Measurements from ENCODE around the gene PTPRG.

PTPRG gene

DNA sequence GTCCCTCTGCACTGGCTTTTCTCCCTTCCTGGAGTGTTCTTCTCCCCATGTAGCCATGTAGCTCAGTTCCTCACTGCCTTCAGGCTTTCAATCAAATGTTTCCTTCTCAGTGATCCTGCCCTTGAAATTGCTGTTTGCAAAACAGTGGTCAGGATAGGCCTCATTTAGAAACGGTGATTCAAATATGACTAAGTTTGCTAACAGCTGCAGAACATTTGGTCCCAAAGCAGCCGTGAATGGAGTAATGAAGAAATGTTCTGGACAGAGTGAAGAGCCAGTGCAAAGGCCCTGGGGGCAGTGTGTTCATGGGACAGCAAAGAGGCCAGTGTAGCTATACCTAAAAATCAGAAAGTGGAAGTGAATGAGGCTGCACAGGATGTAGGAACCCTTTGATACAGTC is 588.6 kb downstream of the PTPRG start:
- TF ChIP-seq, protein P1, sequence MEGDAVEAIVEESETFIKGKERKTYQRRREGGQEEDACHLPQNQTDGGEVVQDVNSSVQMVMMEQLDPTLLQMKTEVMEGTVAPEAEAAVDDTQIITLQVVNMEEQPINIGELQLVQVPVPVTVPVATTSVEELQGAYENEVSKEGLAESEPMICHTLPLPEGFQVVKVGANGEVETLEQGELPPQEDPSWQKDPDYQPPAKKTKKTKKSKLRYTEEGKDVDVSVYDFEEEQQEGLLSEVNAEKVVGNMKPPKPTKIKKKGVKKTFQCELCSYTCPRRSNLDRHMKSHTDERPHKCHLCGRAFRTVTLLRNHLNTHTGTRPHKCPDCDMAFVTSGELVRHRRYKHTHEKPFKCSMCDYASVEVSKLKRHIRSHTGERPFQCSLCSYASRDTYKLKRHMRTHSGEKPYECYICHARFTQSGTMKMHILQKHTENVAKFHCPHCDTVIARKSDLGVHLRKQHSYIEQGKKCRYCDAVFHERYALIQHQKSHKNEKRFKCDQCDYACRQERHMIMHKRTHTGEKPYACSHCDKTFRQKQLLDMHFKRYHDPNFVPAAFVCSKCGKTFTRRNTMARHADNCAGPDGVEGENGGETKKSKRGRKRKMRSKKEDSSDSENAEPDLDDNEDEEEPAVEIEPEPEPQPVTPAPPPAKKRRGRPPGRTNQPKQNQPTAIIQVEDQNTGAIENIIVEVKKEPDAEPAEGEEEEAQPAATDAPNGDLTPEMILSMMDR (IDR thresholded peaks at IDR 0.05; ENCODE audit: low read depth, low read length, missing control alignments) = no peak
- peak; percentile 10 for DNase-seq (ENCODE audit: extremely low read depth, low read depth)
- no peak overlapping the region for H3K4me3 ChIP-seq (replicated peaks; ENCODE audit: low read depth, low read length)

DNA sequence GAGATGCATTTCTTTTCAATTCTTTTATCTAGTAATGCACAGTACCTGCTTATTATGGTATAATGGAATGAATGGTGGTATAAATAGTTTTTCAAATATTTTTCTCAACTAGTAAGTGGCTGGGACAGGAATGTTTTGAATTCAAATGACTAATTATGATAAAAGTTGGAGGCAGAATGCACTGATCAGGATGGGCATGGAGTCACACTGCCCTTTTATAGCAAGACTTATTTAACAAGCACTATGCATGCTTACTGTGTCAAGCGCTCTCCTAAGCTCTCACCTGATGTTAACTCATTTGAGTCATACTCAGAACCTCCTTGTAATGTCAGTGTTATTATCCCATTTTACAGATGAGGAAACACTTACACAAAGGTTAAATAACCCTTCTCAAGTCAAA is 590.2 kb downstream of the PTPRG start:
- H3K4me3 ChIP-seq (replicated peaks; ENCODE audit: low read depth, low read length) = no peak overlapping the region
- DNase-seq (ENCODE audit: extremely low read depth, low read depth) = no peak
- TF ChIP-seq, protein P1 (IDR thresholded peaks at IDR 0.05; ENCODE audit: low read depth, low read length, missing control alignments) = no peak

DNA sequence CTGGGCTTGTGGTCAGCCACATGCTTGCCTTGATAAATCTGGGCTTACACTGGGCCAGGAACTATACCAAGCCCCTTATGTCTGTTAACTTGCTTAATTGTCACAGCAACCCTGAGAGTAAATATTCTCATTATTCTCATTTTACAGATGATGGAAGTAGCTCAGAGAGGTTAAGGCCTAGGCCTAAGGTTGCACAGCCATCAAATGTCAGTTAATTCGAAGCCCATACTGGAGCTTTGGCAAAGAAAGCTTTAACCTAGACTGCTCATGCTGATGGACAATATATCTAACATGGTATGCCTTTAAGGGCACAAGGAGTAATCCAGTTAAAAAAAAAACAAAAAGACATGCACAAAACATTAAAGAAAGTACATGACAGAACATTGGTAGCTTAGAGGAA is 591.9 kb downstream of the PTPRG start:
- DNase-seq (ENCODE audit: extremely low read depth, low read depth) = no peak
- no peak overlapping the region for H3K4me3 ChIP-seq (replicated peaks; ENCODE audit: low read depth, low read length)
- TF ChIP-seq, protein P1 (IDR thresholded peaks at IDR 0.05; ENCODE audit: low read depth, low read length, missing control alignments) = no peak

DNA sequence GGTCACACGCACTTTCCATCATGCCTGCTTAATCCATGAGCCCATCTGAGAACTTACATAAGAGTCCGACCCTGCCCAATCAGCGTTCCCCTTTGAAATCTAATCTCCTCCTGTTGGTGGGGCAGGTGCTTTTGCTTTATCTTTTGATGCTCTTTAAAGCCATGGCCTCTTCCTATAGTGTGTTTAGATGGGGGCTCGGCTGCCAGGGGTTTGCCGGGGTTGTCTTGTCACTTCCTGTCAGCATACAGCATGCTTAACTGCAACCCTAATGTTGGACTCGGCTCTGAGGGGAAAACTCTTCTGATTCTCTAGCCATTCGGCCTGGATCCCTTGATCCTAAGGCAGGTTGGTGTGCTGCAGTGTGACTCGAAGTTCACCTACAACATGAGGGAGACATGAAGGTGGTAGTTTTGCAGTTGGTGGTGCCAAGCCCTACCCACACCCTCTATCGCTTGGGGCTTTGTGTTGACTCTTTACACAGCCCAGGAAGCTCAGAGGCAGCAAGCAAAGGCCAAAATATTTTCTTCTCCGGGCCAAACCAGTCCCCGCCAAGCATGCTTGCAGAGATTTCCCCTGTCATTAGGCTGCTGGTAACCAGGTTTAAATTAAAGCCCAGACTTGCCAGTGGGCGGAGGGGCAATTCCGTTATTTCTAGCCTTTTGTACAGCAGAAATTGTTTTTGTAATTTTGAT is 593.2 kb downstream of the PTPRG start:
- TF ChIP-seq, protein P1 (IDR thresholded peaks at IDR 0.05; ENCODE audit: low read depth, low read length, missing control alignments) = no peak
- no peak for DNase-seq (ENCODE audit: extremely low read depth, low read depth)
- no peak overlapping the region for H3K4me3 ChIP-seq (replicated peaks; ENCODE audit: low read depth, low read length)

DNA sequence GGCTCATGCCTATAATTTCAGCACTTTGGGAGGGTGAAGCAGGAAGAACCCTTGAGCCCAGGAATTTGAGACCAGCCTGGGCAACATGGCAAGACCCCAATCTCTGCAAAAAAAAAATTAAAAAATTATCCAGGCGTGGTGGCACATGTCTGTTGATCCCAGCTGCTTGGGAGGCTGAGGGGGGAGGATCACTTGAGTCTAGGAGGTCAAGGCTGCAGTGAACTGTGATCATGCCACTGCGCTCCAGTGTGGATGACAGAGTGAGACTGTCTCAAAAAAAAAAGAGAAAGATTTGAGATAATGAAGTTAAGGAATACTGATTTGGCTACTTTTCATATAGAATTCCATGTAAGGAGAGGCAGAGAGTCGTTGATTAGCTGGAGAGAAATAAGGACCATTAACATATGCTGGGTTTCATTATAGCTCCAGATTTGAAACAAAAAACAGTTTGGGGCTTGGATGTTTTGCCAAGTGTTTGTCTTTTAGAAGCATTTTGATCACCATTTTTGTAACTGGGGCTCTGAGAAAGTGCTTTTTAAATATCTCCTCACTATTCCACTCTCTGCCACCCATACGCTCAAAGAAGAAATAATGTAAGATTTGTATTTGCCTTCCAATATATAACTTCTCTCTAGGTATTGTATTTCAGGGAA is 597.8 kb downstream of the PTPRG start:
- DNase-seq (ENCODE audit: extremely low read depth, low read depth) = no peak
- no peak overlapping the region for H3K4me3 ChIP-seq (replicated peaks; ENCODE audit: low read depth, low read length)
- TF ChIP-seq, protein P1 (IDR thresholded peaks at IDR 0.05; ENCODE audit: low read depth, low read length, missing control alignments) = no peak

DNA sequence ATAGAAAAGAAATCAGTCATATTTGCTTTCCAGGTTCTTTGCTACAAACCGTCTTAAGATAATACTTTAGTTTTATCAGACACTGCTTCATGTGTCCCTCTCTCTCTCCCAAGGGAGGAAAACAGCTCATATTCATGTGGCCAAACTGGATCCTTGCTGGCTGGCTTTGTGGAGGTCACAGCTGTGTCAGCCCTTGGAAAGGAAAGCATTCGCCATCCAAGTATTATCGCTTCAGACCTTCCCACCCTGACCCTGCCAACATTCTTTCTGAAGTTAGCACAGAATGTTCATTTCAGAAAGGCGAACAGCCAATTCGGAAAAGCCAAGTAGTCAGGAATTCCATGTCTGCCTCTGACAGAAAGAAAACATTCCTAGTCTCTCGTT is 598.3 kb downstream of the PTPRG start:
- no peak for DNase-seq (ENCODE audit: extremely low read depth, low read depth)
- TF ChIP-seq, protein P1 (IDR thresholded peaks at IDR 0.05; ENCODE audit: low read depth, low read length, missing control alignments) = no peak
- no peak overlapping the region for H3K4me3 ChIP-seq (replicated peaks; ENCODE audit: low read depth, low read length)
